Measurements from ENCODE around the gene C5orf47.

DNA sequence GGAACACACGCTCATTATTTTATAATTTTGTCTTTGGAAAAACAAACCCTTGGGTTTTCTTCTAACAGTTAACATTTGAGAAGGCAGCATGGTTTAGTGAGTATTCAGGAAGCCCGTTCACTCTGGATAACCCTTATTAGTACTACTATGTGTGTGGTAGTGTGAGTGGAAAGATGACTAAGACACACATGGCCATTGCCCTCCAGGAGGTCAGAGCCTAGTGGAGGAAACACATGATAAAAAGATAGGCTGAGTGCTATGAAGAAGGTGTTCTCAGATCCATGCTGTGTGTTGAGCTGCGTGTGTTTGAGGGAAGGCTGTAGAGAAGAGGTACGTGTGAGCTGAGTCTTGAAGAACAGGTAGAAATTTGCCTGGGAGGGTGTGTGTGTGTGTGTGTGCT is 8.4 kb downstream of the C5orf47 start:
- TF ChIP-seq FOXM1 (IDR thresholded peaks at IDR 0.05; ENCODE audit: low read depth, low read length) (no peak), KDM1A (IDR thresholded peaks at IDR 0.05; ENCODE audit: borderline replicate concordance) (no peak), TAF1 (IDR thresholded peaks at IDR 0.05; ENCODE audit: borderline replicate concordance, low read depth, low read length) (no peak), TCF7 (IDR thresholded peaks at IDR 0.05; ENCODE audit: borderline replicate concordance) (no peak), POLR2A (IDR thresholded peaks at IDR 0.05; ENCODE audit: low read depth, low read length) (no peak), EP300 (IDR thresholded peaks at IDR 0.05; ENCODE audit: borderline replicate concordance in 1 of 2, control insufficient read depth in 1 of 2, low read depth in 2 of 2, low read length in 2 of 2) (no peak), EED (IDR thresholded peaks at IDR 0.05; ENCODE audit: low read depth) (no peak), HCFC1 (IDR thresholded peaks at IDR 0.05; ENCODE audit: low read length) (no peak), RAD51 (IDR thresholded peaks at IDR 0.05) (no peak)
- TF ChIP-seq, protein P1, sequence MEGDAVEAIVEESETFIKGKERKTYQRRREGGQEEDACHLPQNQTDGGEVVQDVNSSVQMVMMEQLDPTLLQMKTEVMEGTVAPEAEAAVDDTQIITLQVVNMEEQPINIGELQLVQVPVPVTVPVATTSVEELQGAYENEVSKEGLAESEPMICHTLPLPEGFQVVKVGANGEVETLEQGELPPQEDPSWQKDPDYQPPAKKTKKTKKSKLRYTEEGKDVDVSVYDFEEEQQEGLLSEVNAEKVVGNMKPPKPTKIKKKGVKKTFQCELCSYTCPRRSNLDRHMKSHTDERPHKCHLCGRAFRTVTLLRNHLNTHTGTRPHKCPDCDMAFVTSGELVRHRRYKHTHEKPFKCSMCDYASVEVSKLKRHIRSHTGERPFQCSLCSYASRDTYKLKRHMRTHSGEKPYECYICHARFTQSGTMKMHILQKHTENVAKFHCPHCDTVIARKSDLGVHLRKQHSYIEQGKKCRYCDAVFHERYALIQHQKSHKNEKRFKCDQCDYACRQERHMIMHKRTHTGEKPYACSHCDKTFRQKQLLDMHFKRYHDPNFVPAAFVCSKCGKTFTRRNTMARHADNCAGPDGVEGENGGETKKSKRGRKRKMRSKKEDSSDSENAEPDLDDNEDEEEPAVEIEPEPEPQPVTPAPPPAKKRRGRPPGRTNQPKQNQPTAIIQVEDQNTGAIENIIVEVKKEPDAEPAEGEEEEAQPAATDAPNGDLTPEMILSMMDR (IDR thresholded peaks at IDR 0.05 in 2 of 3, conservative IDR thresholded peaks at IDR 0.05 in 1 of 3; ENCODE audit: control insufficient read depth in 2 of 3, extremely low read depth in 1 of 3, insufficient read depth in 1 of 3, low read depth in 3 of 3, low read length in 3 of 3), result no peak

Measured in GM12878 (cell line).